ENCODE measurements around the gene DIAPH1.

DNA sequence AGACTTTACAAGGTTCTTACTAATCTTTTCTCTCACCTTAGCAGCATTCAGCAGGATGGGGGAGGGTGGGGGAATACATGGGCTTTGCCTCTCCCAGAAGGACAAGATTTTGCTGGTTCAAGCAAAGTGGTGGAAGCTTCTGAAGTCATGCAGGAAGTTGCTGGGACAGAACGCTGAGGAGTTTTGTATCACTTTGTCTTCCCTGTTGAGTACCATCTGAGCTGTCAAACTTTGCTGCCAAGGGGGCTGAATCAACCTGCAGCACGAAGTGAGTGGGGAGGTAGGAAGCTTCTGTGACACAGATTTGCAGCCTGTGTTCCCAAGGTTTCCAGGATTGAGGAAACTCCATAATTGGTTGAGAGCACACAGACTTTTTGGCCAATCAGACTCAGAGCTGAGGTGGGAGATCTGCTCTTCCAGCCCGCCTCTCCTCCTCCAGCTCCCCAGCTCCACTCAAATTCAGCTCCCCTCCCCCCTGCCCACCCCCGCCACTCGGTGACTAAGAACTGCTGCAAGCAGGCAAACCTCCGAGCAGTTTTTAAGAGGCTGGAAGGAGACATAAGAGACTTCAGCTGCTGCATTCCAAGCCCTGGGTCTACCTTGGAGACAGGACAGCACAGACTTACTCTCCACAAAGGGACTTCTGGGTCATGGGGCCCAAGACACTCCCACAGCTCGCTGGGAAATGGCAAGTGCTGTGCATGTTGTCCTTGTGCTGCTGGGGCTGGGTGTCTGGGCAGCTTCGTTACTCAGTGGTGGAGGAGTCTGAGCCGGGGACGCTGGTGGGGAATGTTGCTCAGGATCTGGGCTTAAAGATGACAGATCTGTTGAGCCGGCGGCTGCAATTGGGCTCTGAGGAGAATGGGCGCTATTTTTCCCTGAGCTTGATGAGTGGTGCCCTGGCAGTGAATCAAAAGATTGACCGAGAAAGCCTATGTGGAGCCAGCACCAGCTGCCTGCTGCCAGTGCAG, 129.9 kb downstream of the DIAPH1 start, which contains the start of gene PCDHGC5:
- TF ChIP-seq, protein P1, sequence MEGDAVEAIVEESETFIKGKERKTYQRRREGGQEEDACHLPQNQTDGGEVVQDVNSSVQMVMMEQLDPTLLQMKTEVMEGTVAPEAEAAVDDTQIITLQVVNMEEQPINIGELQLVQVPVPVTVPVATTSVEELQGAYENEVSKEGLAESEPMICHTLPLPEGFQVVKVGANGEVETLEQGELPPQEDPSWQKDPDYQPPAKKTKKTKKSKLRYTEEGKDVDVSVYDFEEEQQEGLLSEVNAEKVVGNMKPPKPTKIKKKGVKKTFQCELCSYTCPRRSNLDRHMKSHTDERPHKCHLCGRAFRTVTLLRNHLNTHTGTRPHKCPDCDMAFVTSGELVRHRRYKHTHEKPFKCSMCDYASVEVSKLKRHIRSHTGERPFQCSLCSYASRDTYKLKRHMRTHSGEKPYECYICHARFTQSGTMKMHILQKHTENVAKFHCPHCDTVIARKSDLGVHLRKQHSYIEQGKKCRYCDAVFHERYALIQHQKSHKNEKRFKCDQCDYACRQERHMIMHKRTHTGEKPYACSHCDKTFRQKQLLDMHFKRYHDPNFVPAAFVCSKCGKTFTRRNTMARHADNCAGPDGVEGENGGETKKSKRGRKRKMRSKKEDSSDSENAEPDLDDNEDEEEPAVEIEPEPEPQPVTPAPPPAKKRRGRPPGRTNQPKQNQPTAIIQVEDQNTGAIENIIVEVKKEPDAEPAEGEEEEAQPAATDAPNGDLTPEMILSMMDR (IDR thresholded peaks at IDR 0.05; ENCODE audit: low read depth, low read length, poor library complexity, severe bottlenecking) = no peak
- TF ChIP-seq EZH2phosphoT487 (IDR thresholded peaks at IDR 0.05; ENCODE audit: borderline replicate concordance, low read length) = no peak

Data from DOHH2 (cell line).